HG03460 (cell line): ENCODE measurements around the gene TOMM40.
A peak's percentile ranks its signal among the peaks of the same experiment; 100 is the strongest.
"Not testable (repeated sequence)": the region's sequence is repeated elsewhere in the genome, so short reads cannot be mapped to it uniquely, and the experiment has no call there.

Experiments used
- ATAC-seq: cut with Tn5 transposase; IDR thresholded peaks from one replicate; pipeline ENCODE4 v1.9.1; 2021; ENCODE audit not compliant: unreplicated experiment

The TOMM40 gene

GRCh38 chr19:44894946-44895345, 3.9 kb downstream of the TOMM40 start:
- ATAC-seq: no peak

GRCh38 chr19:44897835-44898234, 6.8 kb downstream of the TOMM40 start:
- no peak for ATAC-seq

GRCh38 chr19:44900328-44901244, 9.5 kb downstream of the TOMM40 start:
- ATAC-seq: no peak

GRCh38 chr19:44903216-44903601, 12.2 kb downstream of the TOMM40 start:
- no peak for ATAC-seq

- ATAC-seq: no peak
Measured at GRCh38 chr19:44903602-44904425, 12.8 kb downstream of the TOMM40 start.

GRCh38 chr19:44904426-44904994, 13.5 kb downstream of the TOMM40 start:
- no peak for ATAC-seq

GRCh38 chr19:44905437-44906160, 14.5 kb downstream of the TOMM40 start, which contains the start of gene APOE:
Gene APOE (plus strand): TSS chr19:44905796. CDS start chr19:44906625, 829 bp downstream.
- ATAC-seq: no peak

- ATAC-seq: no peak
Measured at GRCh38 chr19:44907613-44908012, 16.6 kb downstream of the TOMM40 start.

- no peak for ATAC-seq
Measured at GRCh38 chr19:44908074-44908835, 17.2 kb downstream of the TOMM40 start.

GRCh38 chr19:44908836-44909261, 17.8 kb downstream of the TOMM40 start:
- no peak for ATAC-seq

- ATAC-seq: no peak
Measured at GRCh38 chr19:44909775-44910174, 18.7 kb downstream of the TOMM40 start.

GRCh38 chr19:44911896-44912295, 20.8 kb downstream of the TOMM40 start:
- ATAC-seq: not testable (repeated sequence)

- no peak for ATAC-seq
Measured at GRCh38 chr19:44912854-44913253, 21.8 kb downstream of the TOMM40 start.

- ATAC-seq: not testable (repeated sequence)
Measured at GRCh38 chr19:44913512-44914432, 22.7 kb downstream of the TOMM40 start.

- ATAC-seq: peak; percentile 88
Measured at GRCh38 chr19:44914433-44915206, 23.6 kb downstream of the TOMM40 start, which contains the start of gene APOC1. Gene APOC1 (plus strand): TSS chr19:44914608. CDS start chr19:44914892, 284 bp downstream.

GRCh38 chr19:44924243-44924725, 33.2 kb downstream of the TOMM40 start:
- ATAC-seq: no peak

- no peak for ATAC-seq
Measured at GRCh38 chr19:44925114-44925891, 34.2 kb downstream of the TOMM40 start.
